G401 (cell line): ENCODE measurements around the gene SHCBP1. TPM values are rescaled to one million over a fixed set of nuclear protein-coding genes. Genes with fewer than 3 reads are reported as not detected.
"Not testable (repeated sequence)": the region's sequence is repeated elsewhere in the genome, so short reads cannot be mapped to it uniquely, and the experiment has no call there.

Experiments
- DNase-seq: peaks from one replicate; pipeline ENCODE4 v3.0.0-alpha.2; 2015; ENCODE audit warnings: low spot score
- in situ Hi-C: cut with HindIII; loops from 2 replicates; pipeline ENCODE4 v1.10.0; 2016; ENCODE audit warnings: low sequenced_read_pairs, mixed read lengths
- total RNA-seq: library from RNA; depleted of rRNA; stranded (reverse); fragments of >200 nt; shearing (Covaris generic); gene quantifications from 2 replicates; pipeline ENCODE4 v1.2.3, GENCODE V29; 2014; rRNA removed

The SHCBP1 gene, protein sequence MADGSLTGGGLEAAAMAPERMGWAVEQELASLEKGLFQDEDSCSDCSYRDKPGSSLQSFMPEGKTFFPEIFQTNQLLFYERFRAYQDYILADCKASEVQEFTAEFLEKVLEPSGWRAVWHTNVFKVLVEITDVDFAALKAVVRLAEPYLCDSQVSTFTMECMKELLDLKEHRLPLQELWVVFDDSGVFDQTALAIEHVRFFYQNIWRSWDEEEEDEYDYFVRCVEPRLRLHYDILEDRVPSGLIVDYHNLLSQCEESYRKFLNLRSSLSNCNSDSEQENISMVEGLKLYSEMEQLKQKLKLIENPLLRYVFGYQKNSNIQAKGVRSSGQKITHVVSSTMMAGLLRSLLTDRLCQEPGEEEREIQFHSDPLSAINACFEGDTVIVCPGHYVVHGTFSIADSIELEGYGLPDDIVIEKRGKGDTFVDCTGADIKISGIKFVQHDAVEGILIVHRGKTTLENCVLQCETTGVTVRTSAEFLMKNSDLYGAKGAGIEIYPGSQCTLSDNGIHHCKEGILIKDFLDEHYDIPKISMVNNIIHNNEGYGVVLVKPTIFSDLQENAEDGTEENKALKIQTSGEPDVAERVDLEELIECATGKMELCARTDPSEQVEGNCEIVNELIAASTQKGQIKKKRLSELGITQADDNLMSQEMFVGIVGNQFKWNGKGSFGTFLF
- total RNA-seq, result 11.1 and 30.9 TPM in 2 replicates

- in situ Hi-C loops, result no loop called here
- peak; percentile 53 for DNase-seq
These were observed at the start of gene SHCBP1 for GRCh38 chr16:46621006-46621933. TSS of gene SHCBP1 (minus strand) at chr16:46621379. CDS start at chr16:46621359, 20 bp downstream.

DNA sequence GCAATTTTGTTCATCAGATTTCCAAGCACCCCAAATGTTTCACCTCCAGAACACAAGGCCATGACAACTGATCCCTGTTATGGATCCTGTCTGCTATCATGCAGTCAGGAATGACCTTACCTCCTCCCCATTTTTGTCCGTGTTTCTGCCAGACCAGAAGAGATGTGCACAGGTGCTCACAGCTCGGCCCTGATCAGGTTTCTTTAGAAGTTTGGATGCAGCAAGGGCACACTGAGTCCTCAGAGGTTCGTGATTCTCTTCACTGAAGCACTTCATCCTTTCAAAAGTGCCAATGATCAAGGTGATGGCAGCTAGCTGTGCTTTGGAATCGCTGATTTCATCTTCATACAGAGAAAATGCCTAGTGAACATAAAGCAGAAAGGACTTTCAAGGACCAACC lies 40.9 kb upstream of the SHCBP1 start:
- in situ Hi-C loops, result no loop called here
- no peak for DNase-seq

- peak; percentile 7 for DNase-seq
- in situ Hi-C loops, result no loop called here
These were observed 37.7 kb upstream of the SHCBP1 start for GRCh38 chr16:46658925-46659324.

- no peak for DNase-seq
- in situ Hi-C loops, result no loop called here
These were observed 30.1 kb upstream of the SHCBP1 start for GRCh38 chr16:46651305-46651704.

GRCh38 chr16:46650254-46650623 lies 29.1 kb upstream of the SHCBP1 start:
- DNase-seq, result no peak
- in situ Hi-C loops, result no loop called here

GRCh38 chr16:46649588-46650253 lies 28.5 kb upstream of the SHCBP1 start:
- in situ Hi-C loops, result no loop called here
- no peak for DNase-seq

DNA sequence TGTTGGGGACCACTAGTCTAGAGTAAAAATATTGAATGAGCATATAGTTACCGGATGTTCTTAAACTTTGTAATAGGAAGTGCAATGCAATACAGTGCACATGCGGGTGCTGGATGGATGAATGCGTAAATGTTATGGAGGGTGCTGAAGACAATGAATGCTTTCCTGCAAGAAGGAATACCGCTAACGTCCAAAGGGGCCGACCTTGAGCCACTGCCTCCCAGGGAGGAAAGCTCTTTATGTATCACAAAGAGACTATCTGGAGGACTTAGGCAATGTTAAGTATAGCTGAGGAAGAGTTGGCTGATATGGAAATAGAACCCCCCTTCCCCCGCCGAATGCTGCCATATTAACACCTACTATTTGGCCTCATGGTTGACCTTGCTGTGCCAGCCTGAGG lies 27.5 kb upstream of the SHCBP1 start:
- DNase-seq, result no peak
- in situ Hi-C loops, result no loop called here

DNA sequence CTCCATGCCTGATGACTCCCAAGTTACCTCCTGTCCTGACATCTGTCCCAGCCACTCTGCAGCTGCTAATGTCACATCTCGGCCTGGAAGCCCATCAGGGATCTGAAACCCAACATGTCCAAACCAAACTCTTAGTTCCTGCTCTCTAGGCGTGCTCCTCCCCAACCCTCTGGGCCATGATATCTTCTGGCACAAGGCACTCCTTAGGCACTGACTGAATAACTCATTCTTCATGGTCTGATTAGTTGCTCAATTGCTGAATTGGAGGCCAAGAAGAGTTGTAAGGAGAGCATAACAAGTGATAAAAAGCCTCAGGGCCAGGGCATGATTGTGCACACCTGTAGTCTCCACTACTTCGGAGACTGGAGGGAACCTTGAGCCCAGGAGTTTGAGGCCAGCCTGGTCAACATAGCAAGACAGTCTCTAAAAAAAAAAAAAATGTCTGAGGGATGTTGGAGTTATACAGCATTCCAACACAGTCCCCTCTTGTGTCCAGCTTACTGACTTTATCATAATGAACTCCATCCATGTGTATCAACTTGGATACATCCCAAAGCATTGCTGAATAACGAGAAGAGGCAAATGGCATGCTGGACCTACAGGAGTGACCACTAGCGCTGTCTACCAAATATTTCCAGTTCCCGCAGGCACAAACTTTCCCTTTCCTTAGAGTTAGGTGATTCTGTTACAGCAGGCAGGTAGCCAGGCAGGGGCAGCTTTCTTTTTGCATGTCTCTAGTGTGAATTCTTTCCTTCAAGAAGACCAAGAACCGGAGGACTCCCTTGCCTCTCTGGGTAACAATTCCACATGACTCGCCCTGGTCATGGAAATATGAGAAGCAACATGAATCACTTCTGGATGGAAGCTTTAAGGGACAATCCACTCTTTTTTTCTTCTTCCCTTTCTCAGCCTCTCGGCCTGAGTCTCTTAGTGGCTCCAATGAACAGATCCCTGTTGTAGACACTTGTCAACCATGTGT lies 18.1 kb upstream of the SHCBP1 start:
- in situ Hi-C loops, result no loop called here
- DNase-seq, result no peak

- in situ Hi-C loops, result no loop called here
These were observed 11.9 kb upstream of the SHCBP1 start for GRCh38 chr16:46632778-46633733.

GRCh38 chr16:46629331-46630219 lies 8.4 kb upstream of the SHCBP1 start:
- peak; percentile 36 for DNase-seq
- in situ Hi-C loops, result no loop called here

More at GRCh38 chr16:46632778-46633733, 11.9 kb upstream of the SHCBP1 start:
- no peak for DNase-seq

- in situ Hi-C loops, result no loop called here
- no peak for DNase-seq
These were observed 6.6 kb upstream of the SHCBP1 start for GRCh38 chr16:46627746-46628145.

GRCh38 chr16:46626681-46627080 lies 5.5 kb upstream of the SHCBP1 start:
- in situ Hi-C loops, DNase-seq: not testable (repeated sequence)

DNA sequence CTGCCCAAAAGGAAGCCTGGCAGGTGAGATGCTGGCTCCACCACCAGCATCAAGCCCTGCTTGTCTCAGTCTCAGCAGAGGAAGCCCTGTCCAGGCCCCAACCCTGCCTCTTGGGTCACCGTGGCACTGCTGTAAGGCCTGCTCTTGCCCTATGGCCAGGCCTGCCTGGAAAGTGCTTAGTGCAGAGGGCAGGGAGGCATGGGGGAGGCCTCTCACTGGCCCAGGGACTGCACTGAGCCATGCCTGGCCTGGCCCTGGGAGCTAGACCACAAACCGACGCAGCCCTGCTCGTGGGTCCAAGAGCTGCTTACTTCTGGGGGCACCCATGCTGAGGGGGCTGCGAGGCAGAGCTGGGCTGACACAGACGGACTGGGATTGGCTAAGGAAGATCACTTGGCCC lies 3.7 kb upstream of the SHCBP1 start:
- in situ Hi-C loops, result not testable (repeated sequence)

GRCh38 chr16:46623707-46624106 lies 2.5 kb upstream of the SHCBP1 start:
- in situ Hi-C loops, DNase-seq: not testable (repeated sequence)

More for the DNA sequence above, 3.7 kb upstream of the SHCBP1 start:
- DNase-seq, result not testable (repeated sequence)

DNA sequence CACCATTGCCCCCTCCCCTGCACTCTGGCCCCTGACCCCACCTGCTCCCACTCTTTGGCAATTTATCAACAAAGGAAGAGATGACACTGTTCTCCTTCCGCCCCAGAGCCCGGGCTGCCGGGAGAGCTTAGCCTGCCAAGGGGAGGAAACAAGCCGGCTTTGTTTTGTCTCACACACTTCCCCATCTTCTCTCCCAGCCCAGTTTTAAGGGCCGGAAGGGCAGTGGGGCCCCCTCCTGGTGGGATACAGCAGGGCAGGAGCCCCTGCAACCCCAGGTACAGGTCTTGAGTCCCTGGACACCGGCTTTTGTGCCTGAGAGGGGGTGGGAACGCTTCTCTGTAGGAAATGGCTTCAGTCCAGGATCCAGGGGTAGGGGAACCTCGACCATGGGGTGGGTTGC lies 2.1 kb upstream of the SHCBP1 start:
- in situ Hi-C loops, DNase-seq: not testable (repeated sequence)
